Suprapubic skin (tissue), 4 donors: ENCODE data around the gene CHRM2. TPM values are rescaled to one million over a fixed set of nuclear protein-coding genes. Genes with fewer than 3 reads are reported as not detected.

Experiments
- DNase-seq, 2 donors: peaks; one replicate each; pipeline ENCODE4 v3.0.0-alpha.2; 2019; ENCODE audit warnings: low spot score in 2 of 2
- H3K27ac ChIP-seq: fragments of 200-600 bp; sonication (generic); one replicate; pipeline ENCODE4 v1.5.1; 2019
- H3K27me3 ChIP-seq: fragments of 200-600 bp; sonication (generic); one replicate; pipeline ENCODE4 v1.5.1; 2019
- H3K36me3 ChIP-seq: fragments of 200-600 bp; sonication (generic); one replicate; pipeline ENCODE4 v1.5.1; 2019
- H3K4me1 ChIP-seq: fragments of 200-600 bp; sonication (generic); one replicate; pipeline ENCODE4 v1.5.1; 2019
- H3K4me3 ChIP-seq: fragments of 200-600 bp; sonication (generic); one replicate; pipeline ENCODE4 v1.5.1; 2019; ENCODE audit warnings: mild to moderate bottlenecking
- H3K9me3 ChIP-seq: fragments of 200-600 bp; sonication (generic); one replicate; pipeline ENCODE4 v1.5.1; 2019
- CTCF ChIP-seq, 2 donors: fragments of 200-600 bp in 1 of 2; fragments of 450-650 bp in 1 of 2; sonication (generic) in 1 of 2; IDR thresholded peaks; one replicate each; pipeline ENCODE4 v1.5.1; 2016 to 2019; ENCODE audit warnings: antibody characterized with exemption in 2 of 2, mild to moderate bottlenecking in 1 of 2, moderate library complexity in 1 of 2
- EP300 ChIP-seq: sonication (generic); formaldehyde crosslinking; IDR thresholded peaks from one replicate; pipeline ENCODE4 v1.6.1; 2017; ENCODE audit warnings: antibody characterized with exemption
- POLR2A ChIP-seq, 2 donors: fragments of 450-650 bp; IDR thresholded peaks; one replicate each; pipeline ENCODE4 v1.6.1; 2017; ENCODE audit warnings: antibody characterized with exemption in 2 of 2, mild to moderate bottlenecking in 2 of 2, moderate library complexity in 2 of 2
- POLR2AphosphoS5 ChIP-seq, 3 donors: sonication (generic); formaldehyde crosslinking; IDR thresholded peaks; one replicate each; pipeline ENCODE4 v1.6.1; 2017; ENCODE audit warnings: antibody characterized with exemption in 3 of 3
- WGBS: methylation state at CpG from one replicate; pipeline ENCODE4 v1.1.5; 2018; 5-methylcytosine and 5-hydroxymethylcytosine counted together
- total RNA-seq, 4 donors: library from RNA; depleted of rRNA; stranded (reverse); fragments of >200 nt; gene quantifications; one replicate each; pipeline ENCODE4 v1.1.0, GENCODE V29; 2016

CHRM2 gene
- total RNA-seq, 4 donors from 2014 or later, result 0.23 to 0.47 TPM; not detected in 2

GRCh38 chr7:136940917-136941316 lies 72.5 kb downstream of the CHRM2 start:
- H3K27ac ChIP-seq, result no peak overlapping the region
- H3K4me1 ChIP-seq, result no peaks in the 10 kb centered on the region
- H3K4me3 ChIP-seq, result no peak overlapping the region
- H3K36me3 ChIP-seq, result no peaks in the 10 kb centered on the region
- no peak for DNase-seq
- 86% methylated on average over 1 of the region's 1 CpG for WGBS
- no peaks in the 10 kb centered on the region for H3K9me3 ChIP-seq
- no peaks in the 10 kb centered on the region for H3K27me3 ChIP-seq
- TF ChIP-seq POLR2A (IDR thresholded peaks at IDR 0.05) (no peak), EP300 (no peak), POLR2AphosphoS5 (IDR thresholded peaks at IDR 0.05) (no peak), CTCF (IDR thresholded peaks at IDR 0.05) (no peak)

DNA sequence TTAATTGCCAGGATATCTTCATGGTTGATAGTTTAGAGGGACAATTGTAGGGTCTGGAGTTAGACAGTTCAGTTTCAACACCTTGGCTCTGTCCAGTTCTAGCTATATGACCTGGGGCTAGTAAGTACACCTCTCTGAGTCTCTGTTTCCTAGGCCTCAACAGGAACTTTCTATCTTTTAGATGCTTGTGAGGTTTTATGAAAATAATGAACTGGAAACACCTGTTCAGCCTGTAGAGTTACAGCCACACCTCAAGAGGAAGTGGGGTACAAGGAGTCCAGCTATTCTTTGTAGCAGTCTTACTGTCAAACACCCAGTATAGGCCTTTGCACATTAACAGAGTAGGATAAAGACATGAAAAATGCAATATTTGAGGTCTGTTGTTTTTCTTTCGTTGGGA lies 73.4 kb downstream of the CHRM2 start:
- no peak overlapping the region for H3K4me3 ChIP-seq
- no peaks in the 10 kb centered on the region for H3K36me3 ChIP-seq
- no peak for TF ChIP-seq CTCF (IDR thresholded peaks at IDR 0.05)
- no peak for TF ChIP-seq POLR2A (IDR thresholded peaks at IDR 0.05)
- no peak for TF ChIP-seq POLR2AphosphoS5 (IDR thresholded peaks at IDR 0.05)
- no peak for TF ChIP-seq EP300
- no peak for DNase-seq
- no peaks in the 10 kb centered on the region for H3K4me1 ChIP-seq
- no peaks in the 10 kb centered on the region for H3K27me3 ChIP-seq
- no peaks in the 10 kb centered on the region for H3K9me3 ChIP-seq
- WGBS, result 61% methylated on average over 1 of the region's 1 CpG
- no peak overlapping the region for H3K27ac ChIP-seq

GRCh38 chr7:136942401-136942800 lies 73.9 kb downstream of the CHRM2 start:
- no peaks in the 10 kb centered on the region for H3K27me3 ChIP-seq
- H3K4me1 ChIP-seq, result no peaks in the 10 kb centered on the region
- H3K4me3 ChIP-seq, result no peak overlapping the region
- no peaks in the 10 kb centered on the region for H3K36me3 ChIP-seq
- no peak overlapping the region for H3K27ac ChIP-seq
- no peaks in the 10 kb centered on the region for H3K9me3 ChIP-seq
- no peak for TF ChIP-seq POLR2AphosphoS5 (IDR thresholded peaks at IDR 0.05)
- TF ChIP-seq EP300, result no peak
- no peak for TF ChIP-seq POLR2A (IDR thresholded peaks at IDR 0.05)
- no peak for TF ChIP-seq CTCF (IDR thresholded peaks at IDR 0.05)
- DNase-seq, result no peak

DNA sequence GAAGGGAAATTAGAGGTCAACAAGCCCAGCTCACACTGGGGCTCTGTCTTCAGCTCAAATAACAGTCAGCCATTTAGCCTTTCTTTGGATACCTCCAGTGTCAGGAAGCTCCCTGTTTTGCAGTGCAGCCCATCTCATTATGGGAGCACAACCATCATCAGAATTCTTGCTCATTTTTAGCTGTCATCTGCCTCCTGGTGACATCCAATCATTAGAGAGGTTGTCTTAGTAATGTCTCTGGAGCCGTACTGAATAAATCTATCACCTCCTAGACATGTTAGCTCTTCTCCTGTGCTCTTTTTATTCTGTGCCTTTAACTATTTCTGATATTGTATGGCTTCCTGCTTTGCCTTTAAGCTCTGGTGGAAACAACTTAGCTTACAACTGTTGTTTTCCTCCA lies 74.5 kb downstream of the CHRM2 start:
- Histone ChIP-seq H3K4me3 (no peak overlapping the region), H3K4me1 (no peaks in the 10 kb centered on the region), H3K36me3 (no peaks in the 10 kb centered on the region), H3K9me3 (no peaks in the 10 kb centered on the region), H3K27ac (no peak overlapping the region), H3K27me3 (no peaks in the 10 kb centered on the region)
- no peak for TF ChIP-seq EP300
- TF ChIP-seq POLR2A (IDR thresholded peaks at IDR 0.05), result no peak
- no peak for TF ChIP-seq POLR2AphosphoS5 (IDR thresholded peaks at IDR 0.05)
- TF ChIP-seq CTCF (IDR thresholded peaks at IDR 0.05), result no peak
- WGBS, result 42% methylated on average over 1 of the region's 1 CpG
- DNase-seq, result no peak

DNA sequence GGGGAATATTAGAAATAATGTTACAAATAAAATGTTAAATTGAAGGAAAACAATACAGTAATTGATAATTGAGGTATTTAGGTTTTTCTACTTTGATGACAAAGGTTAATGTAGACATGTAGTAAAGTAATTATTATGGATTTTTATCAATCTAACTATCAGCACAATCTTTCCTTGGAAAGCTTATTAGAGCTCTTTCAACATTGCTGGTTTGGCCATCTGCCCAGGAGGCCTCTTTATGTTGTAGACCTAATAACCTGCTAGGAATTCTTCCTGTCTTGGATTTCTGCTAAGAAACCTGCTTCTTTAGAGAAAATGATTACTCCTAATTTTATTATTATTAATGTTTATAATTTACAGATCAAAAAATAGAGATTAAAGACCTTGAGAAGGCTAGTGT lies 78.9 kb downstream of the CHRM2 start:
- H3K4me1 ChIP-seq, result no peaks in the 10 kb centered on the region
- DNase-seq, result no peak
- no peaks in the 10 kb centered on the region for H3K36me3 ChIP-seq
- H3K27ac ChIP-seq, result no peak overlapping the region
- no peak overlapping the region for H3K4me3 ChIP-seq
- no peaks in the 10 kb centered on the region for H3K27me3 ChIP-seq
- H3K9me3 ChIP-seq, result no peaks in the 10 kb centered on the region
- no peak for TF ChIP-seq EP300
- TF ChIP-seq POLR2AphosphoS5 (IDR thresholded peaks at IDR 0.05), result no peak
- no peak for TF ChIP-seq POLR2A (IDR thresholded peaks at IDR 0.05)
- TF ChIP-seq CTCF (IDR thresholded peaks at IDR 0.05), result no peak
